ENCODE measurements around the gene DSCAM.

Gene DSCAM

DNA sequence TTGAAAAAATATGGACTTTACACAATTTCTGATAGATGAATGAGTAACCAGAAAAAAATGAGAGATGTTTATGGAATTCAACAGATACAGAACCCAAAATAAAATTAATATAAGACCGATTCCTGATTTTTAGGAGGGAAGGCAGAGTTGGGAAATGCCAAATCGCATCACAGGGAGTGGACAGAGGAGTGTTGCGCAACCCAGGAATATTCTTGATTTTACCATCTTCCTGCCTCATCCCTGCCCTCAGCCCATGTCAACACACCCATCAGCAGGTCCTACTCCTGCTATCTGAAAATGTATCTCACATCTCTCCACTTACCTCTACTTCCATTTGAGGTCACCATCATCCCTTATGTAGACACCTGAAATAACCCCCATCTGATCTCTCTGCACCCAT, 221.0 kb downstream of the DSCAM start:
- TF ChIP-seq, protein P1, sequence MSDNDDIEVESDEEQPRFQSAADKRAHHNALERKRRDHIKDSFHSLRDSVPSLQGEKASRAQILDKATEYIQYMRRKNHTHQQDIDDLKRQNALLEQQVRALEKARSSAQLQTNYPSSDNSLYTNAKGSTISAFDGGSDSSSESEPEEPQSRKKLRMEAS (IDR thresholded peaks at IDR 0.05), result no peak
- TF ChIP-seq CEBPB (IDR thresholded peaks at IDR 0.05), result no peak

DNA sequence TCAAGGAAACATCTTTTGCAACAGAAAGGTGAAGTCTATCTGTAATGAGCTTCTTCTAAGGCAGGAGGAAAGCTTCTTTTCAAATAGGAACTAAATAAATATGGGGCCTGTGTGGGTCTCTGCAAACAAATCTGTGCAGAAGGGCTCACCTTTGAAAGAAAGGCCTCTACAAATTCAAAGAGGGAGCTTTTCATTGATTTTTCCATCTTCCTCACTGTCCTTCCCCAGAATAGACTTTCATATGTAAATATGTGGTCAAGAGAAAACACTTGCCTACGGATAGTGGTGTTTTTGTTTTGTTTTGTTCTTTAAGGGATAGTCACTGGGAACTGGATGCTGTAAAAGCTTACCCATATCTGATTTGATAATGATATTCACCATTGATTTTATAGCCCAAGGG, 223.4 kb downstream of the DSCAM start:
- TF ChIP-seq FOXM1 (IDR thresholded peaks at IDR 0.05; ENCODE audit: borderline replicate concordance, low read depth), result no peak
- no peak for TF ChIP-seq CEBPB (IDR thresholded peaks at IDR 0.05)

DNA sequence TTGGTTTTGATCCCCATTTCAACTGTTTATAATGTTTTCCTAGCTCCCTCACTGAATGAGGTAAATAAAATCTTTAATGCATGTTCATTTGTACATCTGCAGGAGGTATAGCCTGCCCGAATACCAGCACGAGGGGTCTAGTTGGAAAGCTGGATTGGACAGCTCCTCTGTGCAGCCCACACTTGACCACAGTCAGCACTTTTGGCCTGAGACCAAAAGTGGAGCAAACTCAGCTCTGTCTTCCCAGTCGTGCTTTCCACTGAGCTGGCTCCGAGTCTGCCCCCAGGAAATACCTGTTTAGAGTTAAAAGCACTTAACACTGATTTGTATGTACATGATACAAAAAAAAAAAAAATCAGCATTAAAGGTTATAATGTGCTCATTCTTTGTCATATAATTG, 224.4 kb downstream of the DSCAM start:
- no peak for TF ChIP-seq EGR1 (IDR thresholded peaks at IDR 0.05)
- no peak for TF ChIP-seq TCF12 (IDR thresholded peaks at IDR 0.05; ENCODE audit: low read depth)
- no peak for TF ChIP-seq TAF1 (IDR thresholded peaks at IDR 0.05; ENCODE audit: low read depth)

DNA sequence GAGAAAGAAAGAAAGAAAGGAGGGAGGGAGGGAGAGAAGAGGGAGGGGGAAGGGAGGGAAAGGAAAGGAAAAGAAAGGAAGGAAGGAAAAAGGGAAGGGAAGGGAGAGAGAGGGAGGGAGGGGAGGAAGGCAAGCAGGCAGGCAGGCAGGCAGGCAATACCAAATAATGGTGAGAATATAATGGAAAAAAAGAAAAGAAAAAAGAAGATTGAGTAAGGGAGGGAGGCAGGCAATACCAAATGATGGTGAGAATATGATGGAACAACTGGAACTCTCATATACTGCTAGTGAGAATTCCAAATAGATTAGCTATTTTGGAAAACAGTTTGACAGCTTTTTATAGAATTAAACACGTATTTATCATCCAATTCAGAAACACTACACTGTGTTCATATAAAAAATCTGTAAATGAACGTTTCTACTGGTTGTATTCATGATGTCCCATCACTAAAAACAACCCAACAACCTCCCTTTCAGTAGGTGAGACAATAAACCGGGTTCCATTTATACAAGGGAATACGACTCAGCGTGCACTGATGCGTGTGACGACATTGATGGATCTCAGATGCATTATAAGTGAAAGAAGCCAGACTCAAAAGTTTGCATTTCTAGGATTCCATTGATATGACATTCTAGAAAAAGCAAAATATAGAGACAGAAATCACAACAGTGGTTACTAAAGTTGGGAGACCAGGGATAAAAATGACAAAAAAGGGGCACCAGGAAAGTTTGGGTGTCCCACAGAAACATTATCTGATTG, 226.4 kb downstream of the DSCAM start:
- no peak for TF ChIP-seq YY1 (IDR thresholded peaks at IDR 0.05; ENCODE audit: low read depth)
- no peak for TF ChIP-seq ZBTB7A (IDR thresholded peaks at IDR 0.05; ENCODE audit: low read depth)
- TF ChIP-seq TCF12 (IDR thresholded peaks at IDR 0.05; ENCODE audit: low read depth), result no peak
- TF ChIP-seq CREB1 (IDR thresholded peaks at IDR 0.05; ENCODE audit: low read depth), result no peak
- no peak for TF ChIP-seq CEBPB (IDR thresholded peaks at IDR 0.05)
- TF ChIP-seq, protein P1 (IDR thresholded peaks at IDR 0.05), result no peak

DNA sequence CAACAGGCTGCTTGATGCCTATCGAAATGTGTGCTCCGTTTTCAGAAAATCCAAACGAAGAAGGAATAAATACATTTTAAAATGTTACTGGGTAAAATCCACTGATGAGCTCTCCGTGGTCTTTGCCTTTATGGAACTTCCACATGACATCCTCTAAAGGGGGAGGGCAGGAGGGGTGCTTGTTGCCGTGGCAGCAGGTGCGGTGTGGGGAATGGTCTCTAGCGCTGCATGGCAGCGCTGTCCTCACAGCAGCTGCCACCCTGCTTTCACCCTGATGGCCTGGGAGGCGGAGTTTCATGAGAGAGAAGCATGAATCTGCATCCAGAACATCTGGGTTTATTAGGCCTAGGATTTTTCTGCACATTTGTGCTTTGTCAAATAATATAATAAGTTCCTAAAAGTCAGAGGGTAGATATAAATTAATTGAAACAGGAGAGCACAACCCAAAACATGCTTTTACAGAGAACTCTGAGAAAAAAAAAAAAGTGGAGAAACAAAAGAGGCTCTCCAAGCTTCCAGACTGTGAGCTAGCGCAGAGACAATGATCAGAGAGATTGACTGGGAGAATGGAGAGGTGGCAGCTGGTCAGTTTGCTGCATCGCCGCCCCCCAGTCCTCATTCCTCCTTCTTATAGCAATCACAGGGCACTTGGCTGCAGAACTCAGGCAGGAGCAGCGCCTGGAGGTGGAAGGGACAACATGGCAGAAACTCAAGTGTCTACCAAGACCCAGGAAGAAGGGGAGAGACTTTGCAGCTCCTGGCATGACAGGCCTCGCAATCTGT, 228.6 kb downstream of the DSCAM start:
- TF ChIP-seq EGR1 (IDR thresholded peaks at IDR 0.05) (no peak), TAF1 (IDR thresholded peaks at IDR 0.05; ENCODE audit: low read depth) (no peak), TCF12 (IDR thresholded peaks at IDR 0.05; ENCODE audit: low read depth) (no peak), EP300 (IDR thresholded peaks at IDR 0.05; ENCODE audit: borderline replicate concordance) (no peak), CREB1 (IDR thresholded peaks at IDR 0.05; ENCODE audit: low read depth) (no peak), RAD21 (IDR thresholded peaks at IDR 0.05; ENCODE audit: low read depth) (no peak), TEAD4 (IDR thresholded peaks at IDR 0.05) (no peak), YY1 (IDR thresholded peaks at IDR 0.05; ENCODE audit: low read depth) (no peak), CEBPB (IDR thresholded peaks at IDR 0.05) (no peak), ZBTB7A (IDR thresholded peaks at IDR 0.05; ENCODE audit: low read depth) (no peak), NFIC (IDR thresholded peaks at IDR 0.05) (no peak), FOXM1 (IDR thresholded peaks at IDR 0.05; ENCODE audit: borderline replicate concordance, low read depth) (no peak)
- TF ChIP-seq, protein P2, sequence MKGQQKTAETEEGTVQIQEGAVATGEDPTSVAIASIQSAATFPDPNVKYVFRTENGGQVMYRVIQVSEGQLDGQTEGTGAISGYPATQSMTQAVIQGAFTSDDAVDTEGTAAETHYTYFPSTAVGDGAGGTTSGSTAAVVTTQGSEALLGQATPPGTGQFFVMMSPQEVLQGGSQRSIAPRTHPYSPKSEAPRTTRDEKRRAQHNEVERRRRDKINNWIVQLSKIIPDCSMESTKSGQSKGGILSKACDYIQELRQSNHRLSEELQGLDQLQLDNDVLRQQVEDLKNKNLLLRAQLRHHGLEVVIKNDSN (IDR thresholded peaks at IDR 0.05), result no peak
- TF ChIP-seq, protein P1 (IDR thresholded peaks at IDR 0.05), result no peak
- TF ChIP-seq, protein P3, sequence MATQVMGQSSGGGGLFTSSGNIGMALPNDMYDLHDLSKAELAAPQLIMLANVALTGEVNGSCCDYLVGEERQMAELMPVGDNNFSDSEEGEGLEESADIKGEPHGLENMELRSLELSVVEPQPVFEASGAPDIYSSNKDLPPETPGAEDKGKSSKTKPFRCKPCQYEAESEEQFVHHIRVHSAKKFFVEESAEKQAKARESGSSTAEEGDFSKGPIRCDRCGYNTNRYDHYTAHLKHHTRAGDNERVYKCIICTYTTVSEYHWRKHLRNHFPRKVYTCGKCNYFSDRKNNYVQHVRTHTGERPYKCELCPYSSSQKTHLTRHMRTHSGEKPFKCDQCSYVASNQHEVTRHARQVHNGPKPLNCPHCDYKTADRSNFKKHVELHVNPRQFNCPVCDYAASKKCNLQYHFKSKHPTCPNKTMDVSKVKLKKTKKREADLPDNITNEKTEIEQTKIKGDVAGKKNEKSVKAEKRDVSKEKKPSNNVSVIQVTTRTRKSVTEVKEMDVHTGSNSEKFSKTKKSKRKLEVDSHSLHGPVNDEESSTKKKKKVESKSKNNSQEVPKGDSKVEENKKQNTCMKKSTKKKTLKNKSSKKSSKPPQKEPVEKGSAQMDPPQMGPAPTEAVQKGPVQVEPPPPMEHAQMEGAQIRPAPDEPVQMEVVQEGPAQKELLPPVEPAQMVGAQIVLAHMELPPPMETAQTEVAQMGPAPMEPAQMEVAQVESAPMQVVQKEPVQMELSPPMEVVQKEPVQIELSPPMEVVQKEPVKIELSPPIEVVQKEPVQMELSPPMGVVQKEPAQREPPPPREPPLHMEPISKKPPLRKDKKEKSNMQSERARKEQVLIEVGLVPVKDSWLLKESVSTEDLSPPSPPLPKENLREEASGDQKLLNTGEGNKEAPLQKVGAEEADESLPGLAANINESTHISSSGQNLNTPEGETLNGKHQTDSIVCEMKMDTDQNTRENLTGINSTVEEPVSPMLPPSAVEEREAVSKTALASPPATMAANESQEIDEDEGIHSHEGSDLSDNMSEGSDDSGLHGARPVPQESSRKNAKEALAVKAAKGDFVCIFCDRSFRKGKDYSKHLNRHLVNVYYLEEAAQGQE (IDR thresholded peaks at IDR 0.05; ENCODE audit: low read depth), result no peak

DNA sequence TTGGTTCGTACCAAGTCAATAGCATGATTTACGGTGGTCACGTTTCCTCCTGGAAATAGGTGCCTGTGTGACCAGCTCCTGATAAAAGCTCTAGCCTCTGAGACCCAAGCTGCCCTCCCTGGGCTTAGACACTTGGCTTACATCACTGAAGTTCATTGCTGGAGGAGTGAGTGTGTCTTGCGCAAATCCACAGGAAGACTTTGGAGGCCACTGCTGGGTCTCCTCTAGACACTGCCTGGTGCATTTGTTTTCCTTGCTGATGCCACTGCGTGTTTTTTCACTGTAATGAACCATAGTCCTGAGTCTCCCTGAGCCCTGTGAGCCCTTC, 230.6 kb downstream of the DSCAM start:
- TF ChIP-seq CREB1 (IDR thresholded peaks at IDR 0.05; ENCODE audit: low read depth), result no peak
- TF ChIP-seq TEAD4 (IDR thresholded peaks at IDR 0.05), result no peak
- TF ChIP-seq, protein P3 (IDR thresholded peaks at IDR 0.05; ENCODE audit: low read depth), result no peak
- no peak for TF ChIP-seq EP300 (IDR thresholded peaks at IDR 0.05; ENCODE audit: borderline replicate concordance)
- no peak for TF ChIP-seq TAF1 (IDR thresholded peaks at IDR 0.05; ENCODE audit: low read depth)
- TF ChIP-seq YY1 (IDR thresholded peaks at IDR 0.05; ENCODE audit: low read depth), result no peak
- no peak for TF ChIP-seq FOXM1 (IDR thresholded peaks at IDR 0.05; ENCODE audit: borderline replicate concordance, low read depth)

Measured in Ishikawa (cell line).